ENCODE results near the gene FHL1. TPM values are rescaled to one million over a fixed set of nuclear protein-coding genes. Genes with fewer than 3 reads are reported as not detected.

Gene FHL1
- total RNA-seq, 1 donor from 2014 or later: 18.7 TPM

DNA sequence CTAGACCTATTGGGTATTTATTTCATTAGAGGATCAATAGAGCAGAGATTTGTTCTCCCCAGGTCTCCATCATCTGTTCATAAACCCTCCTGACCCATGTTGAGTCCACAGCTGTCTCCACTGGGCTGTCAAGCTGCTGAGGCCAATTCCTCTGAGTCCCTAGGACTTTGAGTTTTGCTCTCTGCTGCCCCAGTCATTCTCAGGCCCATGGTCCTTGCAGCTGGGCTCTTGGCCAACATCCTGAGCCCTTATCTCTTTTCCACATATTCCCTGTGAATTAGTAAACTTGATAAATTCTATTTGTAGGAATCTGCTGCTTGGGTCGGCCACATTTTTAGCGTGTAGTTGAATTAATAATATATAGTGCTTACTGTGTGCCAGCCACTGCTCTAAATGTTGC lies 41.9 kb downstream of the FHL1 start:
- ATAC-seq: no peak

DNA sequence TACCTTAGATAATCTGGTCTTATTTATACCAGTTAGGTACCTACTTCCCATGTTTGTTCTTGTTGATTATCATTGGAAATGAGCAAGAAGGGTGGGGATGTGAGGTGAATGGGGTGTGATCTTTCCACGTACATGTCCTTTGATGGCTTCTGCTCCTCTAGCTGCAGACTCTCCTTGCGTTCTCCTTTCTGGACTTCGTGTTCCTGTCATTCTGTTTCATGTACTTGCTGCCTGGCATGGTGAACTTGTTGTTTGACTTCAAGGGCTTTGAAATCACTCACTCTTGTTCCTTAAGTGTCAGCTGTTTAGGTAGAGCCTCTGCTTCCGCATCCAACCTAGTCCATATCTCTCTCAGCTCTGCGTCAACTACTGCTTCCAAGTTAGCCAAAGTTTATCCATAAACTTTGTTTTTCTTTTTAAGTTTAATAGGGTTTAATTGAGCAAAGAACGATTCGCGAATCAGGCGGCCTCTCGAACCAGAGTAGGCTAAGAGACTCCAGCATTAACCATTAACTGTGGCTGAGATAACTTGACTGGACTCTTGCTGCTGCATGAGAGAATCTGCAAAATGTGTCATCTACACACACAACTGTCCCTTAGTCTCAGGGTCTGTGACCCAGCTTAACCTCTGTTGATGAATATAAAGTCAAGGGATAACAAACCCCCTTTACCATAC lies 42.8 kb downstream of the FHL1 start:
- no peak for ATAC-seq

DNA sequence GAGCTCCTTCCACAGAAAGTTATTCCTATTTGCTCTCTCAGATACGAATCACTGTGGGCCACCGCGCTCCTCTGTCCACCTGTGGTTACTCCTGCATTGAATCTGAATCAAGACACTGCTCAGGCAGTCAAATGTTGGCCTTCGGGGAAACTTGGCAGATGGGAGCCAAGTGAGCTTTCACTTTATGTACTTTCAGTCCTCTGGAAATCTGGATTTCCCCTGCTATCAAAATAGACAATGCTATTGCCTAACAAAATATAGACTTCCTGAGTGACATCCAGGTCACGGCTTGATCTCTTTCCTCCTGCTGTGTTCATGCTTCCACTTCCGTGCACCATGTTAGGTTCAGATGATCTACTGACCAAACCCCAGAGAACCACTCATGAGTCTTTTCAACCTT lies 43.8 kb downstream of the FHL1 start:
- ATAC-seq: no peak

DNA sequence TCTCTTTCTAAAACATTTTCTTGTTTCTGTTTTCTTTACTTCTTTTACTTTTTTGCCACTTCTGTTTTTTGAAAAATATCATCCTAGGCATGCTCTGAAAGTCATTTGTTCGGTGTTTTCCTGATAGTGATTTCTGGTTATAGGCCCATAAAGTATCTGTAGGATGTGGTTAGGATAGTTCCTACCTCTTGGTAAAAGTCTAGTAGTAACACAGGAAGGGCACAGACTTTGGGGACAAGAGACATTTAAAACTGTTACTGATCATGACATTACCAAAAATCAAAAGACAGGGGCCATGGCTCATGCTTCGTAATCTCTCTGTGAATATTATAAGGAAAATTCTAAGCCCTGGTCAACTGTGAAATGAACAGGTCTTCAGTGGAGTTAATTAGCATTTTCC lies 44.8 kb downstream of the FHL1 start:
- no peak for ATAC-seq

DNA sequence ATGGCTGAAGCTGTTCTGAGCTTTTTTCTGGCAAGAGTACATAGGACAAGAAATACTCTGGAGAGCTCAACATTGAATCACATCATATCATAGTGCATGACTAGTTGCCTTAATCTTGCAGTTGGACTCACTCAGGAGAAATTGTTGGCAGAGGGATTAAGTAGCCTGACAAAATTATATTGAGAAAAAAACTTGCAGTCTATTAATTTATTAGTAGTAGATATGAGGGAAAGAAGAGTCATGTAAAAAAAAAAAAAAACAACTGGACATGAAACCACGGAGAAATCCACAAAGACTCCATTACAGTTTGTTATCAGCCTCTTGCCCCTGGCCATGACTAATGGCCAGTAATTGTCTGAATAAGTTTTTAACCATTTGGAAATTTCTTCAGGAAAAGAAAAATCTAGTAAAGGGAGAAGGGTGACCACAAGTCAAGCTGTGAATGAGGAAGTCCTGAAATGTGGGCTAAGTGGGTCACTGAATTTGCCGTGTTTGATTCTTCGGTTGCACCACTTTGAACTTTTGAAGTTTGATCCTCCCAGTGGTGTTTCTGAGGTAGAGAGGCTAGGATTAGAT lies 45.6 kb downstream of the FHL1 start:
- ATAC-seq: no peak

DNA sequence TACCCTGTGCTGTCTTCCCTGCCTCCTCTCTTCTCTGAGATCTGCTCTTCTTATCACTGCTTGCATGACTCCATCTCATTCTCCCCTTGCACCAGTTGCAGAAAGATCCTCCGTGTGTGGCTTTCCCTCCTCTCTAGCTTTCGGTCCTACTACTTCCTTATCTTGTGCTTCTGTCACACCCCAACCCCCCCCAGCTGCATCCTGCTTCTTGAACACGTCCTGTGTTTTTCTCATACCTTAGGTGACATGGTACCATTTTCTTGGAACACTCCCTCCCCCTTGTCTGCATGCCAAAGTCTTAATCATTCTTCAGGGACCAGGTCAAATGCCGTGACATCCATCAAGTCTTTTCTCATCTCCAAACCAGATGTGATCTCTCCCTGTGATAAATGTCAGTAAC lies 46.4 kb downstream of the FHL1 start:
- no peak for ATAC-seq

DNA sequence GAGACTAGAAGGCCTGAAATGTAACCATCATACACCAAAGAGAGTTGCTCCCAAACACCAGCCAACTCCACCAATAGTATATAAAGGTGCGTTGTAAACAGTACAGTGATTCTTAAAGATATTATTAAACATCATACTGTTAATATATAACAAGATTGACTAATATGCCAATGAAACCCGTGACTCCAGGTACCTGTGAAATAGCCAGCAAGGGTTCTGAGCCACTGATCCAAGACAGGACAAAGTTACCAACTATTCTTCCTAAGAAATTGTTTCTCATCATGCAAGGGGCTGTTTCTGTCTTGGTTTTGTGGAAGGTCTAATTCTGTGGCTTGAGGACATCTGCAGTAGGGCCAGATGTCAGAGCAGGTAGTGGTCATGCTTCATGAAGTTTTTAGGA lies 47.2 kb downstream of the FHL1 start:
- no peak for ATAC-seq

DNA sequence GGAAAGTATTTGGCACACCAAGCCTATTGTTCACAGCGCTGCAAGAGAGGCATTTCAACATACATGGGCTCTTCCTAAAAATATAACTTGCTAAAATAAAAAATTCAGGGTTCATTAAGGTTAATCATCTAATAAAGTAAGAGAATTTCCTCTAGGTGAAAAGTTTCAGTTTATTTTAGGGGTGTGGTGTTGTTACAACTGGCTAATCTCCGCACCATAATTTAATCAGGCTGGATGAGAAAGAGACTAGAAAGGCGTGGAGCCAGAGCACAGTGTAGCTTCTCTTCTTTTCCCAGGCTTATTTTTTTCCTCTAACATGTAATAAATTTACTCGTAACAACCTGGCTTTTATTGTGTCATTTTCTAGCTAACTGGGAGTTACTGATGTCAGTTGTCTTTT lies 47.9 kb downstream of the FHL1 start:
- no peak for ATAC-seq

DNA sequence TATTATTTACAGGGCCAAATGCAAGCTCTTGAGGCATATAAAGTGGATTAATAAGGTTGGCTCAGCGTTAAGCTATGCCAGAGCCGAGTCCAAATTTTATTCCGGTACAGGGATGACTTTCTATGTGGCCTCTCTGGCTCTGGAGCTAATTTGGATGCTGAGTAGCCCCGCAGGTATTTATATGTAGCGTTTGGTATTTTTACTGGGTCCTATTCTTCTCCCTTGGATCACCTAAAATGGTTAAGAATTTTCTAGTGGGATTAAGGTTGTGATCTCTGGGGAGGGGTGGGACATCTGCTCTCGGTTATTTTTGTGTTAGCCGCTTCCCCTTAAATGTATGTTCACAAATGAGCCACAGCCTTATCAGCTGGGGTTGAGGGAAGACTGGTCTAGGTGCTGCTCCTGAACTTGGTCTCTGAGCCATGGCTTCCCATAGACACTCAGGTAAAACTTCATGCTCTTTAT lies 49.4 kb downstream of the FHL1 start:
- no peak for ATAC-seq

DNA sequence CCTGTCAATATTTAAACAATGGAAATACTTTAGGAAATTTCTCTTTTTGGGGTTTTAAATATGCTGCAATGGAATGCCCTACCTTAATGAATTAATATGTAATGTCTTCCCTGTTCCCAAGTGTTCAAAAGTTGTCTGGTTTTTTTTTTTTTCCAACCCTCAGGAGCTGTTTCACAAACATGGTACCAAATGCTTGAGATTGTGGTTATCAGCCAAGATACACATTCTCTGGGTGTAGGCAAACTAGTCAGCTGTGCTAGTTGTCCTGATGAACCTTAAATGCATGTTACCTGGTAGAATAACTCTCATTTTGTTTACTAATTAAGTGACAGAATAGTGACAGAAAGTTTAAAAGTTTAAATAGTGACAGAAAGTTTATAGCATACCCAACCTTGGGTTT lies 50.7 kb downstream of the FHL1 start:
- ATAC-seq: no peak

DNA sequence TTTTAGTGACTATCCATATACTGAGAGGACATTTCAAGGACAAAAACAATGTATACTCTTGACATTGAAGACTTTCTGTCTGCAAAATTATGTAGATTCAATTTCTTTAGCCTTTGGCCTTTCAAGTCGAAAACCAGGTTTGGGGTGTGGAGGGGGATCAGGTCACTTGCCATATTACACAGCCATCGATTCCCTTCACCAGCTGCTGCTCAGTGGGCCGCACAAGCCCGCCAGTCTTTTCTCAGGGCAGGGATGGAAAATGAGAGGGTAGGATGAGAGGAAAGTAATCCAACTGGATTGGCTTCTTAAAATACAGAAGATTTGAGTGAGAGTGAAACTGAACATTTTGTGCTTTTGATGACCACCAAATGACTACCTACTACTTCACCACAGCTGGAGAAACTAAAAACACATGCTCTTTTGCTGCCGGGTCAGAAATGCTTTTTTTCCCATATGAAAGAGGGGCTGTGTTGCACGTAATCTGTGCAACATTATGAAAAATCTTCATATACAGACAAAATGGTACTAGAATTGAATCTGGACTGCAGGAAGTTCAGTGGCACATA lies 51.4 kb downstream of the FHL1 start:
- ATAC-seq: no peak

DNA sequence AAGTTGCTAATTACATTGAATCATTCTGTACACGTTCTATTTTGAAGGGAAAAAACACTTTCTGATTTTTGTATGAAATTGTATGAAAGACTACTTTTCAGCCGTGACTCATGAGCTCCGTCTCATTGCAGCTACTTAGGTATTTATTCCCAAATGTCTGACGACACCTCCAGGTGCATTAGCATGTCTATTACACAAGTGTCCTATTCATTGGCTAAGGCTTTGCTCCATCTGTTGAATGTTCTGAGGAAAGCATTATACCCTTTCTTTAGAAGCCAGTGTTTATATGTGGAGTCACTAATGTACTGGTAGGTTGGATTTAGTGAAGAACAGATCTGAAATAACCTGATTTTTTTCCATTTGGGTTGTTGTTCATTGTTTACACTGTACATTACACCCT lies 52.0 kb downstream of the FHL1 start:
- peak; percentile 33 for ATAC-seq

DNA sequence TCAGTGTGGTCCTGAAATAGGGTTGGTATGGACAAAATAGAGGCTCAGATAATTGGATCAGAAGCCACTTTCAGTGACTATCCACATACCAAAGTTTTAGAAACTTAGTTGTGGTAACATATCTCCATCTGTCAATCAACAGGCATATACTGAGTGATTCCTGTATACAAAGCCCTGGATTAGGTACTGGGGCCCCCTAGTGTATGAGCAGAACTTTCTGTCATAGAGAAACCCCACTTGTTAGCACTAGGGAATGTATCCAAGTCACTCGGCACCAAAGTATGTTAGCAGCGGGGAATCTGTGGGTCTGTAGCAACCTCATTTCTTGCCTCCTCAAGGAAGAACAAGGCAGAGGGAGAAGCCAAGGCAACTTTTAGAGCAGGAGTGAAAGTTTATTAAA lies 53.1 kb downstream of the FHL1 start:
- ATAC-seq: no peak

DNA sequence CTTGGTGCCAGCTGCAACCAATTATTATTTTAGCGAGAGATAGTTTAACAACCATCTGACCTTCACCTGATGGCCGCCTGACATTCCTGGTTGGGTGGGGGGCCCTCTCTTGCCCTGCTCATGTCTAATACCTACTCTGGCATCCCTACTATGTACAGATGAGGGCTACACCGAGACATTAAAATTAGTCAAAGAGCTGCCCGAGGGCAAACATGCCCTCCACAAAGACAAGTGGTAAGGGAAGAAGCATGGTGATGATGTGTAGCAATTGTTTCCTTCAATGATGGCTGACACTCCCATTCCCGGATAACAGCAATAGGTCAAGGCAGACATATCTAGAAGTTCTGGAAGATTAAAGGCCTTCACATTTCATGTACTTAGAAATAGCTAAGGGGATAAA lies 54.3 kb downstream of the FHL1 start:
- no peak for ATAC-seq

DNA sequence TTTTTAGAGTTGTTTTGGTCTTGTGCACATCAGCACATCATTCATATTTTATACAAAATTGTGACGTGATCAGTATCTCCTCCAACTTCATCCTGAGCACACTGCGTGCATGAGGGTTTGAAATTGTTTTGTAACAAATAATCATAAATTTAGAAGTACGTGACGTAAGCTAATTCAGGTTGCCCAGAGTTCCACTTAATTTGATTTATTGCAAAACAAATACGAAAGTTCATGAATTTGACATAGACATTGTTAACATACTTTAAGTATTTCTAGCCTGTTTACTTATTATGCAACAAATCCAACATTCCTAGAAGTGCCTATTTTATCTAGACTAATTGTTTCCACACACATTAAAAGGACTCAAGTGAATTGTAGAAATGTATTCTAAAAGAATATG lies 55.6 kb downstream of the FHL1 start:
- no peak for ATAC-seq

DNA sequence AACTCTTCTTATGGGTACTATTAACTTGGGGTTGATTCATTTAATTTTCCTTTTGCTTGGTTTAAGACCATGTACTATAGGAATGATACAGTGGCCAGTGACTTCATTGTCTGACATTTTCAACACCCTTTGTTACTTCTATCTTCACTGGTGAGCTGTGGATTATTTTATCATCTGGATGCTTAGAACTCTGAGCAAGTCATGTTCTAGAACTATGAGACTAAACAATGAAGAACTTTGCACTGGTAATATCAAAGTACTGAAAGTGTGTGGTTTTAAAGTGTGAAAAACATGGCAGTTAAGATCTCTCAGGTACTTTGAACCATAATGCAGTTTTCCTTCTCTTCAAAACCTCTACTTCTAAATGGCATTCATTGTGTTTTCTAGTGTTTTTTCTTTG lies 56.1 kb downstream of the FHL1 start:
- no peak for ATAC-seq

DNA sequence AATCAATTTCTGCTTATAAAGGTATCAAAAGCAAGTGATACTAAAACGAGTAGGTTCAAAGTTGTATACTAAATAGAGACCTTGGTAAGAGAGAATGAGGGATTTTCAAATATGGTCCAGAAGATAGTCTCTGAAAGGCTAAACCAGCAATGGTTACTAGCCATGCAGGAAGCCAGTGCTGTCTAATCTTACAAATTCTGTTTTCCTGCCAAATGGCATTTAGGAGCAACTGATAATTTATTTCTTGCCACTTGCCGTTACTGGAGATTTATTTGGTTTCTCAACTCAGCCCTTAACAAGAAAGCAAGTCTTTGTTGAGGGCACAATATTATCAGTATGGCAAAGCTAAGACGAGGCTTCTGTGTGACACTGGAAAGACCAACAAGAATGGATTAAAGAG lies 56.6 kb downstream of the FHL1 start:
- ATAC-seq: no peak

DNA sequence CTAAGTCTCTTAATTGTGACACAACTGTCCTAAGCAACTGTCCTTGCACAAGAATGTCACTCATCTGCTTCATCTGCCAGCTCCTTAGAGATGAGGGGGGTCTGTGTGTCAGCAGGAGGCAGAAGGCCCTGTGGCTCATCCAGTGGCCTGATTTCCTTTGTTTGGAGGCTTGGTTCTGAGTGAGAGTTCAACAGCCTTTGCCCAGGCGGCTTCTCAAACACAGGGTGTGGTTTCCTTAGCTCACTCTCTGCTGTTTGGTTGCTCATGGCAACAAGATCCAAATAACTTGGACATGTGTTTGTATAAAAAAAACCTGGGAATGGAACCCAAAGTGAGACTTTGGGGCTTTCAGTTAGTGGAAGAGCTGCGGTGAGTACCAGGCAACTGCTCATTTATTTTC lies 57.2 kb downstream of the FHL1 start:
- no peak for ATAC-seq

DNA sequence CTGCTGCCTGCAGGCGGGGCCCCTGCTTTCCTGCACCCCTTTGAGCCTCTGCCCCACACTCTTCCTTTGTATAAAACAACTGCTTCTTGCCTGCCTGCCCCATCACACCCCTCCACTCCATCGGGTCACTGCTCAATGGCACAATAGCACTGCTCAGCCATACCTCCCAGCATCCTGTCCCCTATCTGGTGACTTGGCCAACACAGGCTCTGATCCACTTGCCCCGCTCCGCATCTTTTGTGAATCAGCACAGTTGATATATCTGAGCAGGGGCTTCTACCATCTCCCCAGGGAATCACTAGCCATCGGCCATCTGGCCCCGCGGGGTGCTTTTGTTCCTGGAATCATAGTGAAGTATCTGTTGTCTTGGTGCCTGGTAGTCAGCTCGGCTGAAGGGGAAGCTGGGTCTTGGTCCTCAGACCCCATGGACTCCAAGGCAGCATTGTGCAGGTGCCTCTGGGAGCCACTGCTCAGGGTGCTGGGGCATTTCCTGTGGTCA lies 58.6 kb downstream of the FHL1 start:
- no peak for ATAC-seq

DNA sequence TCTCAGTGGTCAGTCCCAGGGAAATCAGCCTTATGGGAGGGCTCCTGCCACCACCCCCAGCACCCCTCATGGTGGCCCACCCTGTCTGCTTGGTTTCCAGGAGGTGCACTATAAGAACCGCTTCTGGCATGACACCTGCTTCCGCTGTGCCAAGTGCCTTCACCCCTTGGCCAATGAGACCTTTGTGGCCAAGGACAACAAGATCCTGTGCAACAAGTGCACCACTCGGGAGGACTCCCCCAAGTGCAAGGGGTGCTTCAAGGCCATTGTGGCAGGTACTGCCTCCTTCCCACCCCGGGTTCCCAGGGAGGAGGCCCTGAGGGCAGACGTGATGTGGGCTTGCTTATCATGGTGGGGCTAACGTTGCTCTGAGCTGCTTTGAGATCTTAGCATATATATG lies 59.6 kb downstream of the FHL1 start:
- no peak for ATAC-seq

DNA sequence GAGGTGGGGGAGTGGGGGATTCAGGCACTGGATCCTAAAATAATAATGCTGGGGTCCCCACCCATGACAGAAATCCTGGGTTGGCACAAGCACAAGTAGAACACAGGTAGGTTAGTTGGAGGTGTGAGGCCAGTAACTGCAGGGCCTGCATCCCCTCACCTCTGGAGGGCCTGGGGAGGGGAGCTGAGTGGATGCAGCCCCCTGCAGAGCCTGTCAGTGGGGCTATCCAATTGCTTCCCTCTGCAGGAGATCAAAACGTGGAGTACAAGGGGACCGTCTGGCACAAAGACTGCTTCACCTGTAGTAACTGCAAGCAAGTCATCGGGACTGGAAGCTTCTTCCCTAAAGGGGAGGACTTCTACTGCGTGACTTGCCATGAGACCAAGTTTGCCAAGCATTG lies 60.2 kb downstream of the FHL1 start:
- ATAC-seq: no peak

DNA sequence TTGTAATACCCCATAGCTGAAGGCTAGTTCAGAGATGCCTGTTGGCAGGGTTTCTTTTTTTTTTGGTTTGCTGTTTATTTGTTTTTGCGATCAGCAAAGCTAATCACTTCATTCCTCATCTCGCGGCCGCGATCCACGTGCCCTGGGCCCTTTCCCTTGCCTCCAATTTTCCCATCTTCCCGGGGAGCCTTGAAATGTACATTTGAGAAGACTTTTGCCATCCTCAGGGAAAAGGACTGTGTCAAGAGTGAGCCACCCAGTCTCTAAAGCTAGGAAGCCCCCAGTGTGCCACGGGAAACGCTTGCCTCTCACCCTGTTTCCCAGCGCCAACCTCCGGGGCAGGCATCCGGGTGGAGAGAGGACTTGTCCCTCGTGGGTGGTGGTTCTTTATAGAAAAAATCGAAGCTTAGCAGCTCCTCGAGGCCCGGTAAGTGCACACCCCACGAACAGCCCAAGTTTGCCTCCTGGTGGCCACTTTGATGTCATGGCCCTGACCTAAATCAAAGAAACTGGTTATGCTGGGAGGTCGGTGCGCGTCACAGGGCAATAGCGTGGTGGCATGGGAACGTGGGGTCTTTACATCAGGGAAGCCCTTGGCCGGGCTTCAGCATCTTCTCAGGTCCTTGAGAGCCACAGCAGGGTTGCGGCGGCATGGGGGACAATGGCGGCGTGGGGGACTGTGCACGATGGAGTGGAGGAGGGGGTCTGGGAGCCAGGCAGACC lies 61.8 kb downstream of the FHL1 start:
- peak; percentile 27 for ATAC-seq

DNA sequence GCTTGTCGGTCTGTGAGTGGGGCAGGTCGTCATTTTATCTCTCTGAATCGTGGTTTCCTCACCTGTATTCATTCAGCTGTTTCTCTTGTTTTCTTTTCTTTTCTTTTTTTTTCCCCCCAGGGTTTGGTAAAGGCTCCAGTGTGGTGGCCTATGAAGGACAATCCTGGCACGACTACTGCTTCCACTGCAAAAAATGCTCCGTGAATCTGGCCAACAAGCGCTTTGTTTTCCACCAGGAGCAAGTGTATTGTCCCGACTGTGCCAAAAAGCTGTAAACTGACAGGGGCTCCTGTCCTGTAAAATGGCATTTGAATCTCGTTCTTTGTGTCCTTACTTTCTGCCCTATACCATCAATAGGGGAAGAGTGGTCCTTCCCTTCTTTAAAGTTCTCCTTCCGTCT lies 62.4 kb downstream of the FHL1 start:
- ATAC-seq: no peak

DNA sequence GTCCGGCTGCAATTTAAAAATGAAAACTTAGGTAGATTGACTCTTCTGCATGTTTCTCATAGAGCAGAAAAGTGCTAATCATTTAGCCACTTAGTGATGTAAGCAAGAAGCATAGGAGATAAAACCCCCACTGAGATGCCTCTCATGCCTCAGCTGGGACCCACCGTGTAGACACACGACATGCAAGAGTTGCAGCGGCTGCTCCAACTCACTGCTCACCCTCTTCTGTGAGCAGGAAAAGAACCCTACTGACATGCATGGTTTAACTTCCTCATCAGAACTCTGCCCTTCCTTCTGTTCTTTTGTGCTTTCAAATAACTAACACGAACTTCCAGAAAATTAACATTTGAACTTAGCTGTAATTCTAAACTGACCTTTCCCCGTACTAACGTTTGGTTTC lies 62.9 kb downstream of the FHL1 start:
- no peak for ATAC-seq

Measured in esophagus mucosa (tissue), 1 donor.